ENCODE results near the gene ZFP36L1. TPM values are rescaled to one million over a fixed set of nuclear protein-coding genes. Genes with fewer than 3 reads are reported as not detected.
A peak's percentile ranks its signal among the peaks of the same experiment; 100 is the strongest.

ZFP36L1 gene
- total RNA-seq, 4 donors from 2014 or later: 363 to 395 (median 384) TPM

DNA sequence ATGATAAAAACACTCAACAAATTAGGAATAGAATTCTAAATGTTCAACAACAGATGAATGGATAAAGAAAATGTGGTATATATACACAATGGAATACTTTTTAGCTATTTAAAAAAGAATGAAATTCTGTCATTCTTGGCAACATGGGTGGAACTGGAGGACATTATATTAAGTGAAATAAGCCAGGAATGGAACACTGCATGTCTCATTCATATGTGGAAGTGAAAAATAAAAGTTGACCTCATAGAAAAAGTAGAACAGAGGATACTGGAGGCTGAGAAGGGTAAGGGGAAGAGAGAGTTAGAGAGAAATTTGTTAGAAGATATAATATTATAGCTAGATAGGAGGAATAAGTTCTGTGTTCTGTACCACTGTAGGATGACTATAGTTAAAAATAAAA lies 35.8 kb upstream of the ZFP36L1 start:
- DNase-seq (ENCODE audit: low spot score) (no peak), ATAC-seq (ENCODE audit: low FRiP score) (no peak)
- TF ChIP-seq, protein P1, sequence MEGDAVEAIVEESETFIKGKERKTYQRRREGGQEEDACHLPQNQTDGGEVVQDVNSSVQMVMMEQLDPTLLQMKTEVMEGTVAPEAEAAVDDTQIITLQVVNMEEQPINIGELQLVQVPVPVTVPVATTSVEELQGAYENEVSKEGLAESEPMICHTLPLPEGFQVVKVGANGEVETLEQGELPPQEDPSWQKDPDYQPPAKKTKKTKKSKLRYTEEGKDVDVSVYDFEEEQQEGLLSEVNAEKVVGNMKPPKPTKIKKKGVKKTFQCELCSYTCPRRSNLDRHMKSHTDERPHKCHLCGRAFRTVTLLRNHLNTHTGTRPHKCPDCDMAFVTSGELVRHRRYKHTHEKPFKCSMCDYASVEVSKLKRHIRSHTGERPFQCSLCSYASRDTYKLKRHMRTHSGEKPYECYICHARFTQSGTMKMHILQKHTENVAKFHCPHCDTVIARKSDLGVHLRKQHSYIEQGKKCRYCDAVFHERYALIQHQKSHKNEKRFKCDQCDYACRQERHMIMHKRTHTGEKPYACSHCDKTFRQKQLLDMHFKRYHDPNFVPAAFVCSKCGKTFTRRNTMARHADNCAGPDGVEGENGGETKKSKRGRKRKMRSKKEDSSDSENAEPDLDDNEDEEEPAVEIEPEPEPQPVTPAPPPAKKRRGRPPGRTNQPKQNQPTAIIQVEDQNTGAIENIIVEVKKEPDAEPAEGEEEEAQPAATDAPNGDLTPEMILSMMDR (IDR thresholded peaks at IDR 0.05): no peak

DNA sequence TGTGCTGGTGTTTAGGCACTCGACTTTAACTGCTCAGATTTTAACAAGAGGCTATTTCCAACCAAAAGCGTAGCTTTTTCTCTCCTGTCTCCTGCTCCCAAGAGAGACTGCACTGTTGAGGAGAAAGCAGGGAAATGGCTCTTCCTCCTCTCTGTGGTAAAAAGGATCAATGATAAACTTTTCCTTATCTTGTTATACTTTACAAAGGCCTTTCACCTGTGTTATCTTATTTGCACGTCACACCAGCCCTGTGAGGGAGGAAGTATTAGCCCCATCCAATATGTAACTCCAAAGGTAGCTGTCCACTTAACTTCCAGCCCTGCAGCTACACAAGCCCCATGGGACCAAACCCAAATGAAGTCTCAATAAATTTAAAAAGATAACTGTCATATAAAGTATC lies 32.9 kb upstream of the ZFP36L1 start:
- TF ChIP-seq, protein P1 (IDR thresholded peaks at IDR 0.05): no peak
- ATAC-seq (ENCODE audit: low FRiP score) (no peak), DNase-seq (ENCODE audit: low spot score) (no peak)

DNA sequence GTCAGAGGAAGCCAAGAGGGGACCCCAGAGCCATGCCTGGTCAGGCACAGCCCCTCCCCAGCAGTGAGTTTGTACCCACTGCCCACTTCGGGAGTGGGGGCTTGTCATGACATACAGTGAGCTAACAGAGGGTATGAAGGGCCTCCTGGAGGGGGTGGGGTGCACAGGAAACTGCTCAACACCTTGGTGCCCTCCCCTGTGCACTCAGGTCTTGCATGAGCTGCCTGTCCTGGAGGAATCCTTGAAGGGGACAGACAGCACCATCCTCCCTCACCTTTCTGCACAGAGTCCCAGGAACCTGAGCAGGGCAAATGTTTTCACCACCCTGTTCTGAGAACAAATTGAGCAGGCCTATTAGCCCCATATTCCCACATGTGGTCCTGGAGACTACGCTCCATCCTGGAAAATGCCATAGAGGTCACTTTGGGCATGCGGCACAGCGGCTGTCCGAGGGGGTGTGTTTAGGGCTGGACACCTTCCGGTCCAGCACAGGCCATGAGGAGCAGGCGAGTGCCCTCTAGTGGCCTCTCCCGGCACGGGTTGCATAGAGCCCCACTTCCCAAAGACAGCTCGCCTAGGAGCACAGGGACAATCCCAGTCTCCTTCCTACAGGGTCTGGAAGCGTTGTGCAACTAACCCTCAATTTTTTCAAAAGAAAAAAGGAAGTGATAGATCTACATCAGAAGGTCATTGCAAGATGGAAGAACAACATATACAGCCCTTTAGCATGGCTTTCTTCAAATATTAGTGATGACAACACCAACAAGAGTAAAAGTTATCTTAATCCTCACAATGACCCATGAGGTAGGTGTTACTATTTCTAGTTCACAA lies 31.9 kb upstream of the ZFP36L1 start:
- ATAC-seq (ENCODE audit: low FRiP score) (peak; percentile 46), DNase-seq (ENCODE audit: low spot score) (peak; percentile 73)
- TF ChIP-seq, protein P1 (IDR thresholded peaks at IDR 0.05): peak in 1 of 3 donors; percentile 45

DNA sequence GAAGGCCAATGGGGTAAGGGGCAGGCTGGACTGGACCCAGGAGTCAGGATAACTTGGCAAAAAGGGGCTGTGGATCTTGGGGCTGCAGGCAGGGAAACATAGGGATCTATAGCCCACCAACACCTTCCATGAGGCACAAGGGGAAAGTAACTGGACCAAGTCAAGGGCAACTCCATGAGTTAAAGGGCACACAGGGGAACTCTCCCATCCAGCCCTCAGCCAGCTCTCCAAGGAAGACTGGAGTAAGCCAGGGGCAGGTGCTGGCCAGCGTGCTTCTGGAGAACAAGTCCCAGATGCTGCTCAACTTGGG lies 31.3 kb upstream of the ZFP36L1 start:
- no peak for ATAC-seq (ENCODE audit: low FRiP score)
- no peak for DNase-seq (ENCODE audit: low spot score)
- TF ChIP-seq, protein P1 (IDR thresholded peaks at IDR 0.05): no peak

DNA sequence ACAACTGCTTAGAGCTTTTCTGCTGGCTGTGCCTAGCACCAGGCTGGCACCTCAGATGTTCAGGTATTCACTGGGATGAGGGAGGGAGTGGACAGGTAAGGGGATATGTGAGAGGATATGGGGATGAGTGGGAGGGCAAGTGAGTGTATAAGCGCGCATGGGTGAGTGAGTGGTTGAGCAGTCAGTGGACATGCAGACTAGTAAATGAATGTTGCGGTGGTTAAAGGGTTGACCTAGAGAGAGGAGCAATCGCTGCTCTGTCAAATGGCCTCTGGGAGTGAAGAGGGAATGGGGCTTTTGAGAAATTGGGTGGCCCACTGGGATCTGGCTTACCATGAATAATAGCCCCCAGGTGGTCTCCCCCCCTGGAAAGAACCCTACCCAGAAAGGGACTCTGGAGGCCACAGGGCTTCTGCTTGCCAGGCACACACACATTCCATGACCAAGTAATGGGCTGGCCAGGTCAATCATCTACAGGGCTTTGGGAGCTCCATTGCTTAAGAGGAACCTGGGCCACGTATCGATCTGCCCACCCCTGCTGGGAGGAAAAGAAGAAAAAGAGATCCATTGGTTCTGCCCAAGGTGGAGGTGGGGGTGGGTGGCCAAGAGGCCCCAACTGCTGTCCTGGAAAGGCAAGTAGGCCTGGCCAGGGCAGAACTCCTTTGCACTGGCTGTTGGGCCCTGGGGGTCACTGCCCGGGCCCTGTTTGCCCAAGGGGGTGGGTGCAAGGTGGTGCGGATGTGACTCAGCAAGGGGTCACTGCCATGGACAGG lies 30.8 kb upstream of the ZFP36L1 start:
- DNase-seq (ENCODE audit: low spot score) (no peak), ATAC-seq (ENCODE audit: low FRiP score) (no peak)
- TF ChIP-seq, protein P1 (IDR thresholded peaks at IDR 0.05): no peak

DNA sequence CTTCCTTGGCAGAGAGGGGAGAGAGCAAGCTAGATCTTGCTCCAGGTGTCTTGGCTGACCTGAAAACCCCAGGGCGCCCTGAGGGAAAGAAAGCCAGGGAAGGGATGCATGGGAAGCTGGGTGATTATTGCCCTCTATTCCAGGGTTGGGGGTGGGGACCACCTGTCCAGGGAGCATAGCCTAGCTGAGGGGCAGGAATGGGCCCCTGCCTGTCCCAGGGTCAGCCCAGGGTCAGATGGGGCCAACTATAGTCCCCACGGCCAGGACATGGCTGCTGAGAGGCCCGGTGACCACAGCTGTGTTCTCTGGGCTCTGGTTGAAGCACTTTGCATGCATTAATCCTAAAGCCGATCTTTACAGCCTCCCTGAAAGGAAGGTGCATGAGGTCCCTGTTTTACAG lies 30.1 kb upstream of the ZFP36L1 start:
- ATAC-seq (ENCODE audit: low FRiP score) (no peak), DNase-seq (ENCODE audit: low spot score) (no peak)
- TF ChIP-seq, protein P1 (IDR thresholded peaks at IDR 0.05): no peak

Measured in omental fat pad (tissue), 4 donors.